NCI-H187 (cell line): Measurements from ENCODE around the gene FSHB.
"Not testable (repeated sequence)": the region's sequence is repeated elsewhere in the genome, so short reads cannot be mapped to it uniquely, and the experiment has no call there.

ENCODE experiments used
- DNase-seq, 2 experiments: peaks; one replicate each; lab custom pipeline; 2025; lab: John Stamatoyannopoulos, UW

The FSHB gene

GRCh38 chr11:30230714-30231113 is at the start of gene FSHB:
FSHB (plus strand) TSS chr11:30231014; CDS start chr11:30231903, 889 bp downstream.
- DNase-seq, result no peak

DNA sequence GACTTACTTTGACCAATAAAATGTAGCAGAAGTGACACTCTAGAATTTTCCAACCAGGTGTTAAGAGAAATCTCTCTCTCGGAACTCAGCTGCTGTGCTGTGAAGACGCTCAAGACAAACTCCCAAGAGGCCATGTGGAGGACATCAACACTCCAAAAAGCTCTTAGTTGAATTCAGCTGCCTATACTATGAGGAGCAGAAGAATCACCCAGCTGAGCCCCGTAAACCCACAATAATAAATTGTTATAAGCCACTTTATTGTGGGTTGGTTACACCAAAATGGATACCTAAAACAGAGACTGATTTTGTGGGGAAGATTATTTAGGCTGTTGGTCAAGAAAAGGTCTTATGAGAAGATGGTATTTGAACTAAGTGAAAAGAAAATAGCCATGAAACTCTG is 44.1 kb upstream of the FSHB start:
- DNase-seq, result no peak

DNA sequence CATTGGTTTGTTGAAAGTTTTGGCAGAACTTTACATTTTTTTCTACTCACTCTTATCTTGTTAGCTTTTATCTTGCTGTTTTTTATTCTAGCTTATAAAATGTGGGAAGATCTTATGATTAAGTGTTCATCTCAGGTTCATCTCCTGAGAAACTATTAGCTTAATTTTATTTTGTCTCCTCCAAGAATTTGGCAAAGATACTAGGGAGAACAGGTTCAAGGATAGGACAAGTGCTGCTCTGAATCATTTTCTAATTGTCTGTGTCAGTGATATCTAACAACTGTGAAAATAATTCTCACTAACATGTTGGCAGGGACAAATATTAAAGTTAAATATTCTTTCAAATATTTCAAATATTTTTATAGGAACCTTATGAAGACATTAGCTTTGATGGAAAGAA is 38.2 kb upstream of the FSHB start:
- DNase-seq, result no peak

DNA sequence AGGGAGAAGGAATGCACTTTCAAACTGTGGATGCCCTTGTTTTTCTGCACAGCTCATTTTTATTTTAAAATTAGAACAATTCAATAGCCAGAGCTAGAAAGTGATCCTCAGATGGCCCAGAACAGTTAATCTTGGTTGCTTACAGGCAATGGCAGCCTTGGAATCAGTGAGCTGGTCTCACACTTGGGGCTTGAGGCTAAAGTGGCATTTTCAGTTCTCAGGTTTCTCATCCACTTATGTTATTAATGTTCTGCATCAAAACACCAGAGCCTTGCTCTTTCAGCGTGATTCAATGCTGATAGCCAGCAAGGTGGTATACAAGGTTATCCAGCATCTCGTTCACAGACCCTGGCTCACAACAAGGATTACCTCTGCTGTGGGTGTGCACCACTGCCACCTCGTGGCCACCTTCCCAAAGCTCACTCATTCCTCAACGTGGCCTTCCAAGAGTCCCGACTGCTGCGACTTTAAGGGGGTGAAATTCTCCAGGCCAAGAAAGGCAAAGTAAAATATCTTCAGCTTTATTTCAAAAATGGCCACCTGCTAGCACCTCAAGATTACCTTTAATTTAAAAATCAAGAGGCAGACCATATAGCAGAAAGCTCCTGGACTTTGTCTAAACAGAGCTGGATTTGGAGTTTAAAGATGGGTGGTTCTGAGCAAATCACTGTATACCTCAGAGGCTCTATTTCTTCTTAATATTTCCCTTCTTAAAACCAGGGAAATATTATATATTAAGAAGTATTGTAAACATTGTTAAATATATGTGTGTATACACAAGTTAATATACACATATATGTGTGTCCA is 34.2 kb upstream of the FSHB start:
- peak; percentile 92 for DNase-seq

GRCh38 chr11:30197869-30198268 is 32.9 kb upstream of the FSHB start:
- DNase-seq, result no peak

DNA sequence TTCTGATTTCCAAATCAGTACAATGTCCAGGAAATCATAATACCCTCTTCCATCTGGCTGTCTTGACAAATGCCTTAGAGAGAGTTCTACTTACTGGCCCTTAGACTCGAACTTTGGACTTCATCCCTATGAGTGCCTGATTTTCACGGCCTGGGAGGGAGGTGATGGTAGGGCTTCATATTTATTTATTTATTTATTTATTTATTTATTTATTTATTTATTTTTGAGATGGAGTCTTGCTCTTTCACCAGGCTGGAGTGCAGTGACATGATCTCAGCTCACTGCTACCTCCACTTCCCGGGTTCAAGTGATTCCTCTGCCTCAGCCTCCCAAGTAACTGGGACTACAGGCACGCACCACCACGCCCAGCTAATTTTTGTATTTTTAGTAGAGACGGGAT is 27.8 kb upstream of the FSHB start:
- DNase-seq, result not testable (repeated sequence)

DNA sequence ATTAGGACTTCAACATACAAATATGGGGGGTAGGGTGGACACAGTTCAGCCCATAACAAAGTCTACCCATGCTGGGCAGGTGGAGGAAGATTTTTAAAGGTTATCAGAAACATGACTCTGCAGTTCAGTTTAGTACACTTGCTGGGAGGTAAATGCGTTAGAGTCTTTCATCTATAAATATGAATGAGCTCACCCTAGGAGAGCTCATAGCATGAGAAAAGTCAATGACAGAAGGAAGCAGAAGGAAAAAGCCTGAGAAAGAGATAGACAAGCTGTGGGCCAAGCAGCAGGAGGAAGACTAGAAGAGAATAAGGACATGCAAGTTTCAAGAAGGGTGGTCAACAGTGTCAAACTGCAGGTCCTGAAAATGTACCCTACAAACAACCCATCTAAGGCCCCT is 27.0 kb upstream of the FSHB start:
- DNase-seq, result no peak

GRCh38 chr11:30206249-30206996 is 24.4 kb upstream of the FSHB start:
- DNase-seq, result no peak

GRCh38 chr11:30210357-30210756 is 20.5 kb upstream of the FSHB start:
- no peak for DNase-seq

- no peak for DNase-seq
These were observed 14.3 kb upstream of the FSHB start for GRCh38 chr11:30216534-30216933.

- DNase-seq, result no peak
These were observed 12.5 kb upstream of the FSHB start for GRCh38 chr11:30218278-30218677.

DNA sequence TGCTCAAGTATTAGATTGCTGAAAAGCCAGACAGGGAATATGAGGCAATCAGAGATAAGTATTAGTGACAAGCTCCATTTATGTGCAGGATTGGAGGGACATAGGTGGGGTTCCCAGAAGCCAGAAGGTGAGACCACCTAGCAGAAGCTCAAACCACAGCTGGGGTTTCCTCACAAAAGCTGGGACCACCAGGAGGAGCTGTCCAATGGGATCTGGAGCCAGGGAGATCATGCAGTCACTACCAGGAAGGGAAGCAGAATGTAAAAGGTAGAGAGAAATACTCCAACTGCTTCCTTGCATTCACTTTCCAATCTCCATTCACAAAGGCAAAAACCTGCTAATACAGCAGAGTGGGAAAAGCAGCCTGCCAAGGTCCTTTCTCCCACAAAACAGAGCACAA is 5.2 kb upstream of the FSHB start:
- DNase-seq, result no peak

DNA sequence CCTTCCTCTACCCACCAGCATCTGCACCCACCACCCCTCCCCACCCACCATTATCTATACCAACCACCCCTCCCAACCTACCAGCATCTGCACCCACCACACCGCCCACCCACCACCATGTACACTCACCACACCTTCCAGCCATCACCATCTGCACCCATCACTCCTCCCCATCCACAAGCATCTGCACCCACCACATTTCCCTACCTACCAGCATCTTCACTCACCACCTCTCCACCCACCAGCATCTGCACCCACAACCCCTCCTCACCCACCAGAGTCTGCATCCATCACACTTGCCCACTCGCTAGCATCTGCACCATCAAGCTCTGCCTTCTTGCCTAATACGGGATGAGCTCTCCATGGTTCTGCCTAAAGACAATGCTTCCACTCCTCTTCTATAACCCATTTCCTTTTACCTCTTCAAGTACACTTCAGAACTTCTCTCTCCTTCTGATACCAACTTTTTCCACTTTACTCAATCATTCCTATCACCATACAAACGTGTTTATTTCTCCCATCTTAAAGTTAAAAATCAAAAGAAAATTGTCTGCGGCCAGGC is 2.4 kb upstream of the FSHB start:
- no peak for DNase-seq

DNA sequence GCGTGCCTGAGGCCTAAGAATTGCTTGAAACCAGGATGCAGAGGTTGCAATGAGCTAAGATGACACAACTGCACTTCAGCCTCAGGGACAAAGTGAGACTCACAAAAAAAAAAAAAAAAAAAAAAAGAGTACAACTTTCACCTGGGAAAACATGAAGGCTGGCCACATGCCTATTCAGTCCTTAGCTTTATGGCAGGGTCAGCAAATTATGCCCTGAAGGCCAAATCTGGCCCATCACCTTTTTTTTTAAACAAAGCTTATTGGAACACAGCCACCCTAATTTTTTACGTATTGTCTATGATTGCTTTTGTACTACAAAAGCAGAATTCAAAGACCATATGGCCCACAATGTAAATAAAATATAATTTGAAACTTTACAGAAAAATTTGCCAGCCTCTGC is 8.2 kb downstream of the FSHB start:
- no peak for DNase-seq

DNA sequence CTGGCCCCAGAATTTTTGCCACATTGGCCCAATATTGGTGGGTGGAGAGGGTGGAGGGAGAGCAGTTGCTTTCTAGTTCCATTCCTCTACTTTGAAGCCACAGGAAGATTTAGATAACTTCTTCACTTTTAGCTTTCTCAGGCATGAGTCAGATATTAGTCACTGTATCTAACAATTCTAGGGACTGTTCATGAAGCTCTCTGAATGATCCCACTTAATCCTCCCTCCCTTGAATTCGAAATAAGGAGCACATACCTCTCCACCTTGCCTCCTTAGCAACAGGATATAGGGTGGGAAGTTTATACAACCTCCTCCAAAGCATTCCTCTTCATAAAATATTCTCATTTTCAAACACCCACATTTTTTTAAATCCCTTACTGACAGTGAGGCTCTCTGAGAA is 13.5 kb downstream of the FSHB start:
- DNase-seq, result no peak

DNA sequence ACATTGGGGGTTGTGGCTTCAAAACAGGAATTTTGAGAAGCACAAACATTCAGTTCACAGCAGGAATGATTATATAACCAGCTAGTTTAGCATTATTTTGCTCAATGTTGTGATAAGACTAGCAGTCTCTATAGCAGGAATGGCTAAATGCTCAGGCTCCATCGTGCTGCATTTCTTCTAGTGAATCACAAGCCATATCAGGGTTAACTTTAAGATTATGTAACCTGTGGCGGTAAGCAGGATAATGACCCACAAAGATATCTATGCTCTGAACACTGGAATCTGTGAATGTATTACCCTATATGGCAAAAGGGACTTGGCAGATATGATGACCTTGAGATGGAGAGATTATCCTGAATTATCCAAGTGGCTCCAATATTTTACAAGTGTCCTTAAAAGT is 14.8 kb downstream of the FSHB start:
- no peak for DNase-seq

GRCh38 chr11:30254307-30255298 is 23.8 kb downstream of the FSHB start:
- DNase-seq, result no peak

GRCh38 chr11:30255637-30256036 is 24.8 kb downstream of the FSHB start:
- DNase-seq, result no peak

DNA sequence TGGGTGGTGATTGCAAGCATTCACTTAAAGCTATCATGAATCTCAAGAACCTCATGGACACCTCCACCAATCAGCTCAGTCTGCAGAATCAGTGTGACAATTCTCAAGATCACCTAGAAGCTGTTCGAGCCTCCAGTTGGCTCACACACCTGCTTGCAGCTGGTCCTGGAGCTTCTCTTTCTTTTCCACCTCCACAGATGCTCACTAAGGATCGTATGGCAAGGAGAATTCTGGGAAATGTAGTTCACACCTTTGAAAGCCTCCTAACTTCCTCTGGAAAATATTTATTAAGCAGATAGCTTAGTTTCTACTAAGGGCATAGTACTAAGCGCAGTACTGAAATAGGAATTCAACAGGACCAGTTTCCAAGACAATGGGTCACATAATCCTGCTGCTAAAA is 26.2 kb downstream of the FSHB start:
- no peak for DNase-seq

GRCh38 chr11:30258679-30259078 is 27.9 kb downstream of the FSHB start:
- no peak for DNase-seq

- no peak for DNase-seq
These were observed 30.0 kb downstream of the FSHB start for GRCh38 chr11:30260813-30261212.

GRCh38 chr11:30261821-30262220 is 31.0 kb downstream of the FSHB start:
- DNase-seq, result no peak
